Measurements from ENCODE around the gene SLC35B1.

GRCh38 chr17:49757151-49757777, 49.5 kb upstream of the SLC35B1 start:
- TF ChIP-seq POLR2AphosphoS5 (IDR thresholded peaks at IDR 0.05; ENCODE audit: low read depth, low read length): no peak
- TF ChIP-seq REST (IDR thresholded peaks at IDR 0.05; ENCODE audit: insufficient read depth in 1 of 2, low read depth in 2 of 2, low read length in 1 of 2): no peak
- no peak for TF ChIP-seq CTCF (IDR thresholded peaks at IDR 0.05)
- no peak for TF ChIP-seq TCF7L2 (IDR thresholded peaks at IDR 0.05; ENCODE audit: low read depth, low read length)
- TF ChIP-seq SIN3A (IDR thresholded peaks at IDR 0.05; ENCODE audit: borderline replicate concordance, insufficient read depth, low read depth, low read length): no peak

Data from Panc1 (cell line).